Ecto neural progenitor cell (in vitro differentiated cells): Measurements from ENCODE around the gene STX8.
"Not testable (repeated sequence)": the region's sequence is repeated elsewhere in the genome, so short reads cannot be mapped to it uniquely, and the experiment has no call there.

Source experiments
- DNase-seq: peaks from one replicate; pipeline ENCODE4 v3.0.0-alpha.2; 2018; ENCODE audit warnings: low spot score

Gene STX8

GRCh38 chr17:9386401-9386800, 189.2 kb downstream of the STX8 start:
- DNase-seq = no peak

- no peak for DNase-seq
Measured at GRCh38 chr17:9383826-9384225, 191.8 kb downstream of the STX8 start.

- no peak for DNase-seq
Measured at GRCh38 chr17:9382626-9383025, 193.0 kb downstream of the STX8 start.

- no peak for DNase-seq
Measured at GRCh38 chr17:9381068-9381467, 194.6 kb downstream of the STX8 start.

- DNase-seq = no peak
Measured at GRCh38 chr17:9380361-9380760, 195.3 kb downstream of the STX8 start.

- not testable (repeated sequence) for DNase-seq
Measured at GRCh38 chr17:9376177-9376576, 199.4 kb downstream of the STX8 start.

- DNase-seq = no peak
Measured at GRCh38 chr17:9371019-9371418, 204.6 kb downstream of the STX8 start.

GRCh38 chr17:9370467-9370866, 205.2 kb downstream of the STX8 start:
- DNase-seq = no peak

GRCh38 chr17:9368631-9369030, 207.0 kb downstream of the STX8 start:
- no peak for DNase-seq

GRCh38 chr17:9367156-9367555, 208.5 kb downstream of the STX8 start:
- DNase-seq = no peak

- no peak for DNase-seq
Measured at GRCh38 chr17:9364837-9365430, 210.7 kb downstream of the STX8 start.

- no peak for DNase-seq
Measured at GRCh38 chr17:9363440-9364350, 211.9 kb downstream of the STX8 start.

- DNase-seq = no peak
Measured at GRCh38 chr17:9361188-9361955, 214.2 kb downstream of the STX8 start.

GRCh38 chr17:9360677-9361081, 214.9 kb downstream of the STX8 start:
- no peak for DNase-seq

- DNase-seq = no peak
Measured at GRCh38 chr17:9356488-9356911, 219.1 kb downstream of the STX8 start.

GRCh38 chr17:9355846-9356245, 219.8 kb downstream of the STX8 start:
- DNase-seq = no peak

GRCh38 chr17:9355231-9355630, 220.4 kb downstream of the STX8 start:
- not testable (repeated sequence) for DNase-seq

- no peak for DNase-seq
Measured at GRCh38 chr17:9350080-9350479, 225.5 kb downstream of the STX8 start.

- DNase-seq = no peak
Measured at GRCh38 chr17:9346296-9346926, 229.2 kb downstream of the STX8 start.

- peak; percentile 68 for DNase-seq
Measured at GRCh38 chr17:9343516-9343915, 232.1 kb downstream of the STX8 start.

- DNase-seq = no peak
Measured at GRCh38 chr17:9342225-9342624, 233.4 kb downstream of the STX8 start.

GRCh38 chr17:9339958-9340357, 235.7 kb downstream of the STX8 start:
- DNase-seq = no peak
